Smooth muscle cell (in vitro differentiated cells): Measurements from ENCODE around the gene GPR108. TPM values are rescaled to one million over a fixed set of nuclear protein-coding genes. Genes with fewer than 3 reads are reported as not detected.

Experiments
- DNase-seq: peaks from one replicate; lab custom pipeline; 2025; ENCODE audit not compliant: unreplicated experiment; lab: John Stamatoyannopoulos, UW
- H2AFZ ChIP-seq: fragments of 200-600 bp; sonication (generic); 2 replicates; pipeline ENCODE4 v1.6.0; 2016; ENCODE audit warnings: antibody characterized with exemption, low read depth, mild to moderate bottlenecking
- H3F3A ChIP-seq: fragments of 200-600 bp; sonication (generic); 2 replicates; pipeline ENCODE4 v1.6.0; 2017; ENCODE audit warnings: antibody characterized with exemption, low read depth
- H3K27ac ChIP-seq: fragments of 200-600 bp; sonication (generic); 2 replicates; pipeline ENCODE4 v1.5.1; 2016; ENCODE audit warnings: low read depth, mild to moderate bottlenecking
- H3K27me3 ChIP-seq: fragments of 200-600 bp; sonication (generic); 2 replicates; pipeline ENCODE4 v1.6.1; 2016; ENCODE audit warnings: low read depth, mild to moderate bottlenecking
- H3K36me3 ChIP-seq: fragments of 200-600 bp; sonication (generic); 2 replicates; pipeline ENCODE4 v1.5.1; 2016; ENCODE audit warnings: low read depth
- H3K4me1 ChIP-seq: fragments of 200-600 bp; sonication (generic); 2 replicates; pipeline ENCODE4 v1.5.1; 2016; ENCODE audit warnings: low read depth
- H3K4me2 ChIP-seq: fragments of 200-600 bp; sonication (generic); 2 replicates; pipeline ENCODE4 v1.6.0; 2016; ENCODE audit warnings: mild to moderate bottlenecking
- H3K4me3 ChIP-seq: fragments of 200-600 bp; sonication (generic); 2 replicates; pipeline ENCODE4 v1.5.1; 2016; ENCODE audit warnings: mild to moderate bottlenecking
- H3K79me2 ChIP-seq: fragments of 200-600 bp; sonication (generic); 2 replicates; pipeline ENCODE4 v1.6.0; 2016; ENCODE audit warnings: low read depth, mild to moderate bottlenecking
- H3K9ac ChIP-seq: fragments of 200-600 bp; sonication (generic); 2 replicates; pipeline ENCODE4 v1.6.0; 2016; ENCODE audit warnings: low read depth
- H3K9me3 ChIP-seq: fragments of 200-600 bp; sonication (generic); replicated peaks from 2 replicates; pipeline ENCODE4 v1.5.1; 2016; ENCODE audit warnings: low read depth
- H4K20me1 ChIP-seq: fragments of 200-600 bp; sonication (generic); 2 replicates; pipeline ENCODE4 v1.6.0; 2016; ENCODE audit warnings: low read depth
- WGBS: methylation state at CpG from one replicate; pipeline ENCODE4 v1.1.7; 2016; ENCODE audit warnings: low lambda C conversion rate; 5-methylcytosine and 5-hydroxymethylcytosine counted together
- polyA plus RNA-seq: library from polyadenylated mRNA; unstranded; fragments of >200 nt; fragmentation: Nextera tagmentation; extraction: Ambion mirVana; gene quantifications from 2 replicates; pipeline ENCODE4 v1.2.1, GENCODE V29; 2016
- total RNA-seq: library from RNA; depleted of rRNA; stranded (reverse); fragments of >200 nt; gene quantifications from 2 replicates; pipeline ENCODE4 v1.2.3, GENCODE V29; 2014
- TF ChIP-seq, protein P1 (sequence below): fragments of 200-600 bp; sonication (generic); IDR thresholded peaks from 2 replicates; pipeline ENCODE4 v1.5.1; 2017; ENCODE audit warnings: borderline replicate concordance, mild to moderate bottlenecking, antibody characterized with exemption; ENCODE audit not compliant: insufficient read depth, poor library complexity, severe bottlenecking

Gene GPR108
- total and polyA plus RNA-seq, 2 experiments from 2014 or later = 34.4 to 62.1 TPM

DNA sequence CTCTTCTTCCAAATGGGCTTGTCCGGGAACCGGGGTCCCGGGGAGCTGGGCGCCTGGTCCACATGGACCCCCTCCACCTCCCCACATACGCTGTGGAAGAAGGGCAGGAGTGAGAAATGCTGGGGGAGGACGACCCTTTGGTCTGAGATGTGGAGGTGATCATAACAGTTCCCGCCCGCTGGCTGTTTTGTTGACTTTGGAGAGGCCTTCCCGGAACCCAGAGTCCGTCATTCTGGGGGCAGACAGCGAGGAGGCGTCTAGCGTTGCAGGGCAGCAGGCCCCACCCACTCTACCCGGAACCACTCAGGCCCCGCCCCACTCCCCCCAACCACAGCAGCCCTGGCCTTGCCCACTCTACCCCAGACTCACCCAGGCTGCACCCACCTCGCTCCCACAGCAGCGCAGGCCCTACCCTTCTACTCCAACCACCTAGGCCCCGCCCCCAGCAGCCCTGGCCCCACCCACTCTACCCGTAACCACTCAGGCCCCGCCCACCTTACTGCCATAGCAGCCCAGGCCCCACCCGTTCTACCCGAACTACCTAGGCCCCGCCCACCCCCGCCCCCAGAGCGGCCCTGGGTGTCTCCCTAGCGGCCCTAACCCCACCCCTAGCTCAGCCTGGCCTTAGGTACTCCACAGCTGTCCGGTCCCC is 7.1 kb downstream of the GPR108 start:
- no peak overlapping the region for H3K4me2 ChIP-seq
- no peak for DNase-seq
- TF ChIP-seq, protein P1, sequence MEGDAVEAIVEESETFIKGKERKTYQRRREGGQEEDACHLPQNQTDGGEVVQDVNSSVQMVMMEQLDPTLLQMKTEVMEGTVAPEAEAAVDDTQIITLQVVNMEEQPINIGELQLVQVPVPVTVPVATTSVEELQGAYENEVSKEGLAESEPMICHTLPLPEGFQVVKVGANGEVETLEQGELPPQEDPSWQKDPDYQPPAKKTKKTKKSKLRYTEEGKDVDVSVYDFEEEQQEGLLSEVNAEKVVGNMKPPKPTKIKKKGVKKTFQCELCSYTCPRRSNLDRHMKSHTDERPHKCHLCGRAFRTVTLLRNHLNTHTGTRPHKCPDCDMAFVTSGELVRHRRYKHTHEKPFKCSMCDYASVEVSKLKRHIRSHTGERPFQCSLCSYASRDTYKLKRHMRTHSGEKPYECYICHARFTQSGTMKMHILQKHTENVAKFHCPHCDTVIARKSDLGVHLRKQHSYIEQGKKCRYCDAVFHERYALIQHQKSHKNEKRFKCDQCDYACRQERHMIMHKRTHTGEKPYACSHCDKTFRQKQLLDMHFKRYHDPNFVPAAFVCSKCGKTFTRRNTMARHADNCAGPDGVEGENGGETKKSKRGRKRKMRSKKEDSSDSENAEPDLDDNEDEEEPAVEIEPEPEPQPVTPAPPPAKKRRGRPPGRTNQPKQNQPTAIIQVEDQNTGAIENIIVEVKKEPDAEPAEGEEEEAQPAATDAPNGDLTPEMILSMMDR = no peak
- H3K36me3 ChIP-seq = no peaks in the 10 kb centered on the region
- H2AFZ ChIP-seq = no peak overlapping the region
- no peaks in the 10 kb centered on the region for H3K79me2 ChIP-seq
- no peaks in the 10 kb centered on the region for H4K20me1 ChIP-seq
- H3F3A ChIP-seq = peaks cover 2% of the 10 kb centered on the region
- H3K4me1 ChIP-seq = no peaks in the 10 kb centered on the region
- no peaks in the 10 kb centered on the region for H3K27me3 ChIP-seq
- H3K9me3 ChIP-seq = no peaks in the 10 kb centered on the region
- 85% methylated on average over 14 of the region's 27 CpGs for WGBS
- no peak overlapping the region for H3K4me3 ChIP-seq
- H3K27ac ChIP-seq = no peak overlapping the region
- H3K9ac ChIP-seq = no peak overlapping the region

DNA sequence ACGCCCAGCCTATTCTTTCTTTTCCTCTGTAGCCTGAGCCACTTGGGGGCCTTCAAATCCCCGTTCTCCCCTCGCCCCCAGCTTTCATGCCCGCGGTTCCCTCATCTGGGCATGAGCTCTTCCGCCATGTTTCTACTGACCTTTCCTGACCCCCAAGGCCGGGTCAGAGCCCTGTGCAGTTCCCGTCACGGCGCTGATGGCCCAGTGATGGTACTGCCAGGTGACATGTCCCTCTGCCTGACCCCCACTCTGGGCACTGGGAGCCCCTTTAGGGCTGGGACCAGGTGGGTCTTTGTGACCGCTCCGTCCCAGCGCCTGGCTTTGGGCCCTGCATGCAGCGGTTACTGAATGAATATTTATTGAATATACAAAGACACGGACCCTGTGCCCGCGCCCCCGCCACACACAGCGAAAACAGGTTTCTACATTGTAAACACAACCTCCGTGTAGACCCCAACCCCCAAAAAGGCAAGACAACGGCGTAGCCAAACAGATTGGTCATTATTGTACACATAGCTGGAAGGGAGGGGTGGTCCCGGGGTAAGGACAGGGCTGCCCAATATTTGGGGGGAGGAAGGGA is 7.7 kb downstream of the GPR108 start:
- H4K20me1 ChIP-seq = no peaks in the 10 kb centered on the region
- no peaks in the 10 kb centered on the region for H3K4me1 ChIP-seq
- no peak overlapping the region for H3K27ac ChIP-seq
- no peaks in the 10 kb centered on the region for H3K79me2 ChIP-seq
- no peaks in the 10 kb centered on the region for H3K9me3 ChIP-seq
- no peak overlapping the region for H3K4me3 ChIP-seq
- H3K9ac ChIP-seq = no peak overlapping the region
- no peak overlapping the region for H2AFZ ChIP-seq
- H3F3A ChIP-seq = no peaks in the 10 kb centered on the region
- WGBS = 92% methylated on average over 19 of the region's 23 CpGs
- no peak for DNase-seq
- TF ChIP-seq, protein P1 = no peak
- no peaks in the 10 kb centered on the region for H3K36me3 ChIP-seq
- no peaks in the 10 kb centered on the region for H3K27me3 ChIP-seq
- no peak overlapping the region for H3K4me2 ChIP-seq

DNA sequence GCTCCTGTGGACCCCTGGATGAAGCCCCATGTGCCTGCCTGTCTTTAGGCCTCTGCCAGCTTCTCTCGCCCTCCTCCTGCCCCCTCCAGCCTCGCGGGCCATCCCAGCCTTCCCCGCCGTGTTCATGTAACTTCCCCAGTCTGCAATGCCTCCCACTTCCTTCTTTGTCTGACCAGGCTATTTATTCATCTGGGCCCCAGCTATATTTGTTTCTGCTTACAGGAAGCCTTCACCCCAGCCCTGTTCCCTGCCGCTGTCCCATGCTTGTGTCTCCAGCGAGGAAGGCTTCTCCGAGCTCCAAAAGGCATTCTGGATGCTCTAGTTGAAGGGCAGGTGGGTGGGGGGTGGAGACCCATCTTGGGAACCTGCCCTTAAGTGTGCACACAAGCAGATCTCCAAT is 9.0 kb downstream of the GPR108 start:
- no peaks in the 10 kb centered on the region for H3K36me3 ChIP-seq
- no peaks in the 10 kb centered on the region for H3K4me1 ChIP-seq
- no peak overlapping the region for H2AFZ ChIP-seq
- H4K20me1 ChIP-seq = no peaks in the 10 kb centered on the region
- no peak for DNase-seq
- no peaks in the 10 kb centered on the region for H3K27me3 ChIP-seq
- no peak overlapping the region for H3K27ac ChIP-seq
- no peak overlapping the region for H3K4me3 ChIP-seq
- no peak overlapping the region for H3K4me2 ChIP-seq
- TF ChIP-seq, protein P1 = no peak
- no peaks in the 10 kb centered on the region for H3K79me2 ChIP-seq
- no peaks in the 10 kb centered on the region for H3K9me3 ChIP-seq
- WGBS = 88% methylated on average over 8 of the region's 8 CpGs
- H3F3A ChIP-seq = no peaks in the 10 kb centered on the region
- H3K9ac ChIP-seq = no peak overlapping the region
